ENCODE results near the gene PLD1. TPM values are rescaled to one million over a fixed set of nuclear protein-coding genes. Genes with fewer than 3 reads are reported as not detected.

The PLD1 gene
- total RNA-seq, 1 donor from 2014 or later = 31.3 TPM

DNA sequence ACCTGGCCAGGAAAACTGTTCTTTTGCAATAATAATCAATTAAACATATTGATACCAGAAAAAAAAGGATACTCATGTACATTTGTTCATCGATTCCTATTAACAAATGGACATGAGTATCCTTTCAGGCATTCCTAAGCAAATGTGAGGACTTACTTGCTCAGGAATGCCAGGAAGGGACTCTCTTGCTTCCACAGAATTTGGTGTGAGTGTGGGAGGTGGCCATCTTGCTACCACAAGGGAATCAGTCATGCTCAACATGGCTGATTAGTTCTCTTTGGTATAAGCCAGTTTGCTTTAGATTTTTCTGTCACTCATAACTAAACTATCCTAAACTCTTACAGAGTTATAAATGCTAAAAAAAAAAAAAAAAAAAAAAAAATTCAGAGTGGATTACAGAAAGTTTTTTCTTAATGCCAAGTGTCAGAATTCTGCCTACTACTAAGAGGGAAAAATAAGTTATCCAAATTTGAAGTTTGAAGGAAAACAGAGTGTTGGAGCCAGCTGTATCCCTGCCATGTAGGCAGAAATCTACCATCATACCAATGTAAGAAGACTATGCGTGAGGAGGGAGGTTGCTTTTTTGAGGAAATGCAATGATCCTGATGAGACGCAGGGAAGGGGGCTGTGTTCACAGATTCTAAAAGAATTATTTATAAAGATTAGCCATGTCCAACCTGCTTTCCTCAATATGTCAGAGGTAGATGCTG is 98.7 kb downstream of the PLD1 start:
- Histone ChIP-seq H3K9ac (ENCODE audit: low read depth in 1 of 3, low read length in 3 of 3) (no peak overlapping the region), H3K4me3 (ENCODE audit: low read length in 3 of 3) (no peak overlapping the region), H3K27me3 (ENCODE audit: control insufficient read depth in 3 of 3, insufficient read depth in 3 of 3, low read length in 3 of 3) (no peaks in the 10 kb centered on the region), H3K36me3 (ENCODE audit: control insufficient read depth in 3 of 3, insufficient read depth in 3 of 3, low read length in 3 of 3) (peaks cover 0 to 6% (median 0%) of the 10 kb centered on the region in 3 donors), H3K9me3 (ENCODE audit: control insufficient read depth in 3 of 3, low read length in 3 of 3) (no peaks in the 10 kb centered on the region), H3K27ac (ENCODE audit: low read depth, low read length) (no peak overlapping the region), H3K4me1 (ENCODE audit: control insufficient read depth in 3 of 3, insufficient read depth in 3 of 3, low read length in 3 of 3) (no peaks in the 10 kb centered on the region)

DNA sequence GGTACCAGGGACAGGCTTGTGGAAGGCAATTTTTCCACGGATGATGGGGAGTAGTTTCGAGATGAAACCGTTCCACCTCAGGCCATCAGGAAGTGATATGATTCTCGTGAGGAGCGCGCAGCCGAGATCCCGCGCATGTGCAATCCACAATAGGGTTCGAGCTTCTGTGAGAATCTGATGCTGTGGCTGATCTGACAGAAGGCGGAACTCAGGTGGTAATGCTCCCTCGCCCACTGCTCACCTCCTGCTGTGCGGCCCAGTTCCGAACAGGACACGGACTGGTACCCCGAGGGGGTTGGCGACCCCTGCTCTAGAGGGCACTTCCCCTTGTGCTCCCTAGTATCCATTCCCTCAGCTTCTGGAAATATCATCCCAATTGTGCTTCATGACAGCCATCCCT is 99.9 kb downstream of the PLD1 start:
- H3K27me3 ChIP-seq (ENCODE audit: control insufficient read depth in 3 of 3, insufficient read depth in 3 of 3, low read length in 3 of 3) = no peaks in the 10 kb centered on the region
- H3K36me3 ChIP-seq (ENCODE audit: control insufficient read depth in 3 of 3, insufficient read depth in 3 of 3, low read length in 3 of 3) = peaks cover 0 to 6% (median 0%) of the 10 kb centered on the region in 3 donors
- H3K27ac ChIP-seq (ENCODE audit: low read depth, low read length) = no peak overlapping the region
- no peaks in the 10 kb centered on the region for H3K9me3 ChIP-seq (ENCODE audit: control insufficient read depth in 3 of 3, low read length in 3 of 3)
- H3K4me3 ChIP-seq (ENCODE audit: low read length in 3 of 3) = no peak overlapping the region
- no peak overlapping the region for H3K9ac ChIP-seq (ENCODE audit: low read depth in 1 of 3, low read length in 3 of 3)
- H3K4me1 ChIP-seq (ENCODE audit: control insufficient read depth in 3 of 3, insufficient read depth in 3 of 3, low read length in 3 of 3) = no peaks in the 10 kb centered on the region

DNA sequence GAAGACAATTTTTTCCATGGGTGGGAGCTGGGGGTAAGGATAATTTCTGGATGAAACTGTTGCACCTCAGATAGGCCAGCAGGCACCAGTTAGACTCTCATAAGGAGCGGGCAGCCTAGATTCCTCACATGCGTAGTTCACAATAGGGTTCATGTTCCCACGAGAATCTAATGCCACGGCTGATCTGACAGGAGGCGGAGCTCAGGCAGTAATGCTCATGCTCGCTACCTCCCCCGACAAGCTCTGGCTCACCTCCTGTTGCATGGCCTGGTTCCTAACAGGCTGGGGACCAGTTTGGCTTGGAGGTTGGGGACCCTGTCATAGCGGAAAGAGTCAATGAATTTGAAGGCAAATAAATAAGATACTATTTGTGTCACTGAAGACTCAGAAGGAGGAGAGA is 105.5 kb downstream of the PLD1 start:
- H3K9me3 ChIP-seq (ENCODE audit: control insufficient read depth in 3 of 3, low read length in 3 of 3) = peaks cover 0 to 8% (median 0%) of the 10 kb centered on the region in 3 donors
- no peaks in the 10 kb centered on the region for H3K4me1 ChIP-seq (ENCODE audit: control insufficient read depth in 3 of 3, insufficient read depth in 3 of 3, low read length in 3 of 3)
- H3K27me3 ChIP-seq (ENCODE audit: control insufficient read depth in 3 of 3, insufficient read depth in 3 of 3, low read length in 3 of 3) = no peaks in the 10 kb centered on the region
- H3K4me3 ChIP-seq (ENCODE audit: low read length in 3 of 3) = no peak overlapping the region
- no peak overlapping the region for H3K9ac ChIP-seq (ENCODE audit: low read depth in 1 of 3, low read length in 3 of 3)
- no peak overlapping the region for H3K27ac ChIP-seq (ENCODE audit: low read depth, low read length)
- H3K36me3 ChIP-seq (ENCODE audit: control insufficient read depth in 3 of 3, insufficient read depth in 3 of 3, low read length in 3 of 3) = peaks cover 0 to 7% (median 0%) of the 10 kb centered on the region in 3 donors

DNA sequence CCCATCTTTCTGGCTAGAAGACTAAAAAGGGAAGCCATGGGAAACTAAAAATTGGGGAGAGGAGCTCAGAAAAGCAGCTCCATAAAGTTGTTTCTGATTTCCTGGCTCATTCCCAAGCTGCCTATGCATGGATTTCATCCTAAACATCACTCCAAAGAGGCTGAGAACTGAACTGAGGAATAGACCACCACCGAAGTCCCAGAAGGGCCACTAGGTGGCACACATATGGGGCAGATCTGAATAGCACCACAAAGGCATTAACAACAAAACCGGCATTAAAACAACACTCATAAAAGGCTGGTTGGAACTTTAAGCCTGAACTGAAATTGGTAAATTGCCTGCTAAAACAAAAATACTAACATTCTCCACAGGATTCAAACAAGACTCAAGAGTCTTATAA is 106.3 kb downstream of the PLD1 start:
- H3K4me3 ChIP-seq (ENCODE audit: low read length in 3 of 3) = no peak overlapping the region
- no peak overlapping the region for H3K27ac ChIP-seq (ENCODE audit: low read depth, low read length)
- no peak overlapping the region for H3K9ac ChIP-seq (ENCODE audit: low read depth in 1 of 3, low read length in 3 of 3)
- peaks cover 0 to 7% (median 0%) of the 10 kb centered on the region in 3 donors for H3K36me3 ChIP-seq (ENCODE audit: control insufficient read depth in 3 of 3, insufficient read depth in 3 of 3, low read length in 3 of 3)
- peaks cover 0 to 8% (median 0%) of the 10 kb centered on the region in 3 donors for H3K9me3 ChIP-seq (ENCODE audit: control insufficient read depth in 3 of 3, low read length in 3 of 3)
- H3K4me1 ChIP-seq (ENCODE audit: control insufficient read depth in 3 of 3, insufficient read depth in 3 of 3, low read length in 3 of 3) = no peaks in the 10 kb centered on the region
- no peaks in the 10 kb centered on the region for H3K27me3 ChIP-seq (ENCODE audit: control insufficient read depth in 3 of 3, insufficient read depth in 3 of 3, low read length in 3 of 3)

DNA sequence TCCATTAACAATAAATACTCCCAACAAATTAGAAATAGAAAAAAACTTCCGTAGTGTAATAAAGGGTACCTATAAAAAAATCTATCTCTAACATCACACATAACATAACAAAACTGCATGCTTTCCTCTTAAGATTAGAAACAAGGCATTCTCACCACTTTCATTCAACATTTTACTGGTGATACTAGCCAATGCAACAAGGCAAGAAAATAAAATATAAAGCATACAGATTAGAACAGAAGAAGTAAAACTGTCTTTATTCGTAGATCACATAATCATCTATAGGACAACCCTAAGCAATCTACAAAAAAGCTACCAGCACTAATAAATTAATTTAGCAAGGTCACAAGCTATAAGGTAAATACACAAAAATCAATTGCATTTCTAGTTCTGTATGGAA is 107.1 kb downstream of the PLD1 start:
- no peaks in the 10 kb centered on the region for H3K4me1 ChIP-seq (ENCODE audit: control insufficient read depth in 3 of 3, insufficient read depth in 3 of 3, low read length in 3 of 3)
- no peaks in the 10 kb centered on the region for H3K27me3 ChIP-seq (ENCODE audit: control insufficient read depth in 3 of 3, insufficient read depth in 3 of 3, low read length in 3 of 3)
- no peak overlapping the region for H3K27ac ChIP-seq (ENCODE audit: low read depth, low read length)
- H3K9ac ChIP-seq (ENCODE audit: low read depth in 1 of 3, low read length in 3 of 3) = no peak overlapping the region
- H3K36me3 ChIP-seq (ENCODE audit: control insufficient read depth in 3 of 3, insufficient read depth in 3 of 3, low read length in 3 of 3) = peaks cover 0 to 7% (median 0%) of the 10 kb centered on the region in 3 donors
- H3K9me3 ChIP-seq (ENCODE audit: control insufficient read depth in 3 of 3, low read length in 3 of 3) = peaks cover 0 to 8% (median 0%) of the 10 kb centered on the region in 3 donors
- H3K4me3 ChIP-seq (ENCODE audit: low read length in 3 of 3) = no peak overlapping the region

DNA sequence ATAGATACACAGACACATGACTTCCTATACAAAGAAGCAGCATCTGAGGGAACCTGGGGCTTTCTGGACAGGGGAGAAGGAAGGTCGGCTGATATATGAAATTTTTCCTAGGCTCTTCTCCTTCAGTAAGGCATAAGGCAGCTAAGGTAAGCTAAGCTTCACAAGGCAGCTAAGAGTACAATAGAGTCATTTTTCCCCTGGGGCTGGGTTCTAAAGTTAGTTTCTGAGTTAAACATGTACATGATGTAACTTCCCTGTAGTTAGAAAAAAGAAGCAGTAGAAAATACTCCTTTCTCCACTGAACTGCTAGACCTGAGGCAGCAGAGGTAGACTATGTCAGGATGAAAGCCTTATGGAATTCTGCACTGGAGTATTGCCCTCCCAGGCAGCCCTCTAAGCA is 109.6 kb downstream of the PLD1 start:
- Histone ChIP-seq H3K27ac (ENCODE audit: low read depth, low read length) (no peak overlapping the region), H3K4me3 (ENCODE audit: low read length in 3 of 3) (no peak overlapping the region), H3K4me1 (ENCODE audit: control insufficient read depth in 3 of 3, insufficient read depth in 3 of 3, low read length in 3 of 3) (peaks cover 0 to 2% (median 2%) of the 10 kb centered on the region in 3 donors), H3K9ac (ENCODE audit: low read depth in 1 of 3, low read length in 3 of 3) (no peak overlapping the region), H3K36me3 (ENCODE audit: control insufficient read depth in 3 of 3, insufficient read depth in 3 of 3, low read length in 3 of 3) (peaks cover 0 to 6% (median 0%) of the 10 kb centered on the region in 3 donors), H3K9me3 (ENCODE audit: control insufficient read depth in 3 of 3, low read length in 3 of 3) (peaks cover 0 to 8% (median 0%) of the 10 kb centered on the region in 3 donors), H3K27me3 (ENCODE audit: control insufficient read depth in 3 of 3, insufficient read depth in 3 of 3, low read length in 3 of 3) (no peaks in the 10 kb centered on the region)

DNA sequence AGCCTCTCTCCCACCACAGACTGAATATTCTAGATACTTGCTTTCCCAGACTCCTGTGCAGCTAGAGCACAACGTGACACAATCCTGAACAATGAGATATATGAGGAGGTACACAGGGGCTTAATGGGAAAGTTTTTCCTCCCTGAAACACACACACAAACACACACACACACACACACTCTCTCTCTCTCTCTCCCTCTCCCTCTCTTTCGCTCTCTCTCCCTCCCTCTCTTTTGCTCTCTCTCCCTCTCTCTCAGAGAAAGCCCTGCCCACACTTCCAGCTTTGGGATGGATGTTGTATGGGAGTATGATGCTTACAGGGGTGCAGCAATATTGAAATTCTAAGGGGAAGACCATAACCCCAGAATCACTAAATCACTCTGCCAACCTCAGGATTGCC is 110.1 kb downstream of the PLD1 start:
- H3K36me3 ChIP-seq (ENCODE audit: control insufficient read depth in 3 of 3, insufficient read depth in 3 of 3, low read length in 3 of 3) = peaks cover 0 to 6% (median 0%) of the 10 kb centered on the region in 3 donors
- H3K27ac ChIP-seq (ENCODE audit: low read depth, low read length) = no peak overlapping the region
- peaks cover 0 to 8% (median 0%) of the 10 kb centered on the region in 3 donors for H3K9me3 ChIP-seq (ENCODE audit: control insufficient read depth in 3 of 3, low read length in 3 of 3)
- no peak overlapping the region for H3K9ac ChIP-seq (ENCODE audit: low read depth in 1 of 3, low read length in 3 of 3)
- peaks cover 0 to 2% (median 2%) of the 10 kb centered on the region in 3 donors for H3K4me1 ChIP-seq (ENCODE audit: control insufficient read depth in 3 of 3, insufficient read depth in 3 of 3, low read length in 3 of 3)
- H3K27me3 ChIP-seq (ENCODE audit: control insufficient read depth in 3 of 3, insufficient read depth in 3 of 3, low read length in 3 of 3) = no peaks in the 10 kb centered on the region
- no peak overlapping the region for H3K4me3 ChIP-seq (ENCODE audit: low read length in 3 of 3)

DNA sequence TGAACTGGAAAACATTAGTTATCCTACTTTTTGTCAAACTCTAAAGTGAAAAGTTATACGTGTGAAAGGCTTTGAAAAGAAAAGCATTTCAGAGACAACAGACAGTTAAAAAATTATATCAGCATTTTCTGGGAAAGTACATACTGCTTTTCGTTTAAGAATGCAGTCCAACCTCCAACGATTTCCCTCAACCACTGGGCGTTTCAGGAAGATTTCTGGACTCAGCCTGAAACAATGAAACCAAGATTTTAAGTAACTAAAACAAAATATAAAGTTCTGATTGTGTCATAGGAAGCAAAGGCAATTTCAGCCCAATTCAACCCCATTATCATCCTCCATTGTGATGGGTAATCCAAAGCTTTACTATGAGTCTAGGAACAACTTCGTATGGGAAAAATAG is 110.7 kb downstream of the PLD1 start:
- Histone ChIP-seq H3K36me3 (ENCODE audit: control insufficient read depth in 3 of 3, insufficient read depth in 3 of 3, low read length in 3 of 3) (peaks cover 0 to 4% (median 0%) of the 10 kb centered on the region in 3 donors), H3K4me3 (ENCODE audit: low read length in 3 of 3) (no peak overlapping the region), H3K9ac (ENCODE audit: low read depth in 1 of 3, low read length in 3 of 3) (no peak overlapping the region), H3K27me3 (ENCODE audit: control insufficient read depth in 3 of 3, insufficient read depth in 3 of 3, low read length in 3 of 3) (no peaks in the 10 kb centered on the region), H3K4me1 (ENCODE audit: control insufficient read depth in 3 of 3, insufficient read depth in 3 of 3, low read length in 3 of 3) (peaks cover 0 to 2% (median 2%) of the 10 kb centered on the region in 3 donors), H3K27ac (ENCODE audit: low read depth, low read length) (no peak overlapping the region), H3K9me3 (ENCODE audit: control insufficient read depth in 3 of 3, low read length in 3 of 3) (peaks cover 0 to 8% (median 0%) of the 10 kb centered on the region in 3 donors)

DNA sequence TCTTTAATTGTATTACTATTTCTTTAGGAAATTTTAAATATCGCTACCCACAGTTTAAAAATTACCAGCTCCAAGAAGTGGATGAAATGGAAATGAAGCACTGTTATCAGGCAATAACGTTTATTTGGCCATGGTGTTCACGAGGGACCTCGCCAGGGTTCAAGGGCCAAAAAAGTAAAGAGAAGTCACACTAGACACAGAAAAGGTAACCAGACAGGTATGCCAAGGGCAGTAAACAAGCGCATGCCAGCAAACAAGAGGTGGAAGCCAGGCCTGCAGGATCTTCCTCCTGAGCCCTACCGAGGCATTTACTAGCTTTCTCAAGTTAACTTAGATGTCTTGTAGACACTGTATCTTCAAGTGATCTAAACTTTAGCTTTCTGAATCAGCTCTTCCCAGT is 113.5 kb downstream of the PLD1 start:
- Histone ChIP-seq H3K4me1 (ENCODE audit: control insufficient read depth in 3 of 3, insufficient read depth in 3 of 3, low read length in 3 of 3) (peaks cover 0 to 2% (median 2%) of the 10 kb centered on the region in 3 donors), H3K27me3 (ENCODE audit: control insufficient read depth in 3 of 3, insufficient read depth in 3 of 3, low read length in 3 of 3) (no peaks in the 10 kb centered on the region), H3K4me3 (ENCODE audit: low read length in 3 of 3) (no peak overlapping the region), H3K9me3 (ENCODE audit: control insufficient read depth in 3 of 3, low read length in 3 of 3) (no peaks in the 10 kb centered on the region), H3K9ac (ENCODE audit: low read depth in 1 of 3, low read length in 3 of 3) (no peak overlapping the region), H3K27ac (ENCODE audit: low read depth, low read length) (no peak overlapping the region), H3K36me3 (ENCODE audit: control insufficient read depth in 3 of 3, insufficient read depth in 3 of 3, low read length in 3 of 3) (peaks cover 0 to 3% (median 0%) of the 10 kb centered on the region in 3 donors)

DNA sequence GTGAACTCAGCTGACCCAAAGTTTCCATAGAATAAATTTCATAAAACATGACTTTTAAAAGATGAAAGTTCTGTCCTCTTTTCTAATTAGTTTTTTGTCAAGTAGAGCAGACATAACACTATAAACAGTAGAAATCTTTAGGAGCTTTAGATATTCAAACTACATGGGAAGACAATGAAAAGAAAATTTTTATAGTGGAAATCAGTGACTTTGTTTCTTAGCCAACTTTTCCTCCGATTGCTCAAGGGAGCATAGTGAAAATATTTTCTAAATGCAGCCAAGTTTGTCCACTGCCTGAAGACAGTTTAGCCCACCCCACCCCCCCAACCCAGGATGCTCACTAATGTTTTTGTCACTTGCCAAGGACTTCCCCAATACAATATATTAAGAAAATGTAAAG is 114.9 kb downstream of the PLD1 start:
- H3K27ac ChIP-seq (ENCODE audit: low read depth, low read length) = no peak overlapping the region
- H3K27me3 ChIP-seq (ENCODE audit: control insufficient read depth in 3 of 3, insufficient read depth in 3 of 3, low read length in 3 of 3) = no peaks in the 10 kb centered on the region
- H3K36me3 ChIP-seq (ENCODE audit: control insufficient read depth in 3 of 3, insufficient read depth in 3 of 3, low read length in 3 of 3) = peaks cover 0 to 3% (median 0%) of the 10 kb centered on the region in 3 donors
- no peak overlapping the region for H3K9ac ChIP-seq (ENCODE audit: low read depth in 1 of 3, low read length in 3 of 3)
- H3K4me3 ChIP-seq (ENCODE audit: low read length in 3 of 3) = no peak overlapping the region
- no peaks in the 10 kb centered on the region for H3K9me3 ChIP-seq (ENCODE audit: control insufficient read depth in 3 of 3, low read length in 3 of 3)
- H3K4me1 ChIP-seq (ENCODE audit: control insufficient read depth in 3 of 3, insufficient read depth in 3 of 3, low read length in 3 of 3) = peaks cover 0 to 2% (median 2%) of the 10 kb centered on the region in 3 donors

All from skeletal muscle tissue (tissue), 4 donors.